Non-pigmented ciliary epithelial cell (primary cell): ENCODE data around the gene FBLN2.

Source experiments
- DNase-seq: peaks from one replicate; pipeline ENCODE4 v3.0.0-alpha.2; 2010; ENCODE audit warnings: low read depth

FBLN2 gene

DNA sequence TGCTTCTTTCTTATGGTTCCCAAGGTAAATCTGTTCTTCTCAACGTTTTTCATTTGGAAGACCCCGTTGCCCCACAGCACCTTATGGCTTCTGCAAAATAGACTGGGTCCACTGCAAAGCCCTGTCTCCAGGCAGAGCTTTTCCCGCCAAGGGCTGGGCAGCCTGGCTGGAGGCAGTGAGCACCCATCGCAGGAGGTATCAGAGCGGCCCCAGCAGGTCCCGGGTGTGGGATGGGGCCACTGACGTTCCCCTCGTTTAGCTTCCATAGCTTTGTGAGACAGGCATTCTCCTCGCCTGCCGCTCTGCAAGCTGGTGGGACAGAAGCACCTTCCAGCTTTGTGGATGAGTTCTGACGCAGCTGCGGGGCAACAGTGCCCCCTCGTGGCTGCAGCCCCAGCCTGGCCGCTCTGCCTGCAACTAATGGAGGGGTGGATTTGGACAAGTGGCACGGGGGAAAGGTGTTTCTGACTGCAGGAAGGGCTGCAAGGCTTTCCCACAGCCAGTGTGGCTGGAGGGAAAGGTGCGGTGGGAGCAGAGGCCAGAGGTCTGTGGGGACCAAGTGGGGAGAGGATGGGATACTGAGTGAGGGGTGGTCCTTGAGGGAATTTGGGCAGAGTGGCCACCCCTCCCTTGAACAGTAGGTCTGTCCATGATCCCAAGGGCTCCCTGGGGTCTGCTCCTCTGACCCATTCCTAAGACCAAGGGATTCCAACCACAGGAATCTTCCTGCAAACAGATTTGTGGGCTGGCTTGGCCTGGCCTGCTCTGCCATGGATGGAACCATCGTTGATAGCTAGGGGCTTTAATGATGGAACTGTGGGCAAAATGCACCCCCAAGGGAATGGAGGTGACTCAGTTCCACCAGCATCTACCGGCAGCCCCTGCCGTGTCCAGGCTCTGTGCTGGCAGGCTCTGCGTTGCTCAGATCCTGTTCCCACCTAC lies 99.4 kb downstream of the FBLN2 start:
- no peak for DNase-seq

DNA sequence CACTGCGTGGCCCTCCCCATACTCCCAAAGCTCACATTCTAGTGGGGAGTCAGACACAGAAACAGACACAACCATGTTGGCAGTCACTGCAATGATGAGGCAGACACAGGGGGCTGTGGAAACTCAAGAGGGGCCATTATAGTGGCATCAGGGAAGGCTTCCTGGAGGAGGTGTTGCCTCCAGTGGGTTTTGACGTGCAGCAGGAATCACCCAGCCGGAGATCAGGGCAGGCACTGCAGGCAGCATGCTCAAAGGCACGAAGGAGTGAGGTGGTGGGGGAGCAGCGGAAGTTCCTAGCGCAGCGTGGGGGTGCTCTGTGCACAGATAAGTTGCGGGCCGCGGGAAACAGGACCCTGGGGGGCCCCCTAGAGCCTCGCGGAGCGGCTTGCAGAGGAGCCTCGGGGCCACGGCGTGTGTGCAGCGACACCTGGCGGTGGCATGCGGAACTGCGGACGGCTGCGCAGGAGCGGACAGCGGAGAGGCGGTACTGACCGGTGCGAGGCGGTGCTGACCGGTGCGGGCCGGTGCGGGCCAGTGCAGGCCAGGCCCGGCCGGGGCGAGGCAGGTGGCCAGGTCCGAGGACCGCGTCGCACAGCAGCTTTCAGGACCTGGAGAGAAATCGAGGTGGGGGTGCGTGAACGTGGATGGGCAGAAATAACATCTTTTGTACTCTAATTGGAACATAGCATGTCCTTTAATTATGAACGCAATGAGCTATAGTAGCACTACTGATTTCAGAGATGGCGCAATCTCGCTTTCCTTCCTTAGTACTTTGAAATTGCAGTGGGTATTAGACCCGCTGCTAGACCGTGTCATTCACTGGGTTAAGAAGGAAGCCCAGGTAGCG lies 101.5 kb downstream of the FBLN2 start:
- peak; percentile 23 for DNase-seq

DNA sequence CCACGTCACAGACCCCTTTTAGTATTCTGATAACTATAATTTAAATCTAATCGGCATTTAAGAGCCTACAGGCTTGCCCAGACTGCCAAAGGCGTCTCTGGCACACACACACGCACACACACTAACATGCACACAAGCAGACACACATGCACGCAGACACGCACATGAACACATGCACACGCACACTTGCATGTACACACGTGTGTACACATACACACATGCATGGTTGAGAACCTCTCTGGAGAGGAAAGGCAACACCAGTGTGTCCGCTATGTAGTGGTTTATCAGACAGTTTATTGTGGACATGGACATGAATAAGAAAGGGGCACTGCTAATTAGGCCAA lies 102.1 kb downstream of the FBLN2 start:
- DNase-seq, result no peak

DNA sequence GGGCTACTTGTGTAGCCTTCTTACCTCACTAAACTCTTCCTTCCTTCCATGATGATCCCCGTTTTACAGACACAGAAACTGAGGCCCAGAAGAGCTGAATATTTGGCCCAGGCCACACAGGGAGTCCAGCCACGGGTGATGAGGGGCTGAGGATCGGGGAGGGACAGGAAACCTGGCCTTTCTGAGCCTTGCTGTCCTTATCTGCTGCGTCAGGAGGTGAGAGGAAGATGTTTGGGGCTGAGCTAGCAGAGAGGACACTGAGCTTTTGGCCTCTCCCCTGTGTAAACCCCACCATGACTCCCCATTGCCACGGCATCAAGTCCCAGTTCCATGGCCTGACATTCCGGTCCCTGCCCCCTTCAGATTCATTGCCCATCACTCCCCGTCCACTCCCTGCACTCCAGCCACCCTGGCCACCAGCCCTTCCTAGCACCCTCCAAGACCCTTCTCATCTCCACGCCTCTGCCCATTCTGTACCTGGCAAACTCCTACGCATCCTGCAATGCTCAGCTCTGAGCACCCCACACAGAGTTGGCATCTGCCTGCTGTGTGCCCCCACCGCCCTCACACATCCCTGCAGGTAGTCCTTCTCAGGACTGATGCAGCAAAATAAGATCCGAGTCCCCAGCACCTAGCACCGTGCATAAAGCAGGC lies 103.0 kb downstream of the FBLN2 start:
- DNase-seq, result no peak

DNA sequence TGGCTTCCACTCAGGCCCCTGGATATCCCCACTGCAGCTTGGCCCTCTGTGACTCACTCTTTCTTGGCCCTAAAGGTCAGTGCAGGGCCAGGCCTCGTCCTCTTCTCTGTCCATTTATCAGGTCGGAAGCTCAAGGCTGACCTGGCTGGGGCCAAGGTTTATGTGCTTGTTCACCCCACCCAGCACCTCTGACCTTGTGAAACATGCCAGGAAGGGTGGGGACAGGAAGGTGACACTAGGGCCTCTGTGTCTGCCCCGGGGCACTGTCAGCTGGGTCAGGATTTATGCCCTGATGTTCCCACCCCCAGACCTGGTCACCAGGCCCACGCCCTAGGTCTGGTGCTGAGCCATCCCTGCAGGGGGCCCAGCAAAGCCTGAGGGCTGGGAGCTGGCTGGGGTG lies 103.8 kb downstream of the FBLN2 start:
- no peak for DNase-seq

DNA sequence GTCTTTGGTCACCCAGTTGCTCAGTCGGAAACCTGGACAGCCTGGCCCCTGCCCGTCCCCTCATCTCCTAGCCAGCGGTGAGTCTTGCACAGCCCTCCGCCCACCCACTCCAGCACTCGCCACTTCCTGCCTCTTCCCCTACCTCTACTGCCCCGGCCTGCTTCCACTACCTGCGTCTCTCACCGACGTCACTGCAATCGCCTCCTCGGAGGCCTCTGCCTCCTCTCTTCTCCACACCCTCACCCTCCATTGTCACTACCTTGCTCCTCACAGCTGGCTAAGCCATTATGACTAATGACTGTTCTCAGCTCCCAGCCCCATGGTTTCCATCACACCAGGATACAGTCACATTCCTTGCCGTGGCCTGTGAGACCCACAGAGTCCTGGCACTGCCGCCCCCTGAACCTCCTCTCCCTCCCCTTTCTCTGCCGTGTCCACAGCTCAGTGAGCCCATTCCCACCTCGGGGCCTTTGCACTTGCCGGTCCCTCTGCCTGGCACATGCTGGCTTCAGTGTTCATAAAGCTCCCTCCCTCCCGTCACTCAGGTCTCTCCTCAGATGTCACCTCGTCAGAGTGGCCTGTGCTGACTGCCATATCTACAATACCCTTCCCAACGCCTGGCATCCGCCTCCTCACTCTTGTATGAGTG lies 104.8 kb downstream of the FBLN2 start:
- no peak for DNase-seq

DNA sequence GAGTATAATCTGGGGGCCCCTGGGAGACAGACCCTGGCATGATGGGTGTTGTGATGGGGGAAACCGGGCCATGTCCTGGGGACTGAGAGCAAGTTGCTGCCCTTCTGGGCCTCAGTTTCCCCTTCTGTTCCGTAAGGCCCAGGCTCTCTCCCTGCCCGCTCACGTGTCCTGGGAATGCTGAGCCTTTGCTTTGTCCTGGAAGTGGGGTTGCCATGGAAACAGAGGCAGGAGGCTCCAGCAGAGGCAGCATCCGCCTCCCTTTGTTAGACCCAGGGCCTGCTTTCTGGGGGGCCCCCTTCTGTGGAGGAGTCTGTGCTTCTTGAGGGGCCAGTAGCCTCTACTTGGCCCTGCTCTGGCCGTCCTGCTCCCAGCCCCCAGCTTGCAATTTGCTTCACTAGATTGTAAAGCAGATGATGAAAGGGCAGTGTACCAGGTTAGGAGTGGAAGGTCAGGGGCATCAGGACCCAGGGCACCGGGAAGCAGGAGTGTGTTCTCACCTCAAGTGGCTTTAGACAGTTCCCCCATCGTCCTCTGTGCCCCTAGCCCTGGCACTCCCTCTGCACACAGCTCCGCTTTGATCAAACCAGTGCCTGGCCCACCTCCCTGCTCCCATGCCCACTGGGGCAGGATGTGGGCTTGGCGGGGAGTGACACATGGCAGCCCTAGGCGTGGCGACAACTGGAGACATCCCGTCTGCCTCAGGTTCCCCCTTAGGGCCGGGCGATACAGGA lies 105.6 kb downstream of the FBLN2 start:
- no peak for DNase-seq

DNA sequence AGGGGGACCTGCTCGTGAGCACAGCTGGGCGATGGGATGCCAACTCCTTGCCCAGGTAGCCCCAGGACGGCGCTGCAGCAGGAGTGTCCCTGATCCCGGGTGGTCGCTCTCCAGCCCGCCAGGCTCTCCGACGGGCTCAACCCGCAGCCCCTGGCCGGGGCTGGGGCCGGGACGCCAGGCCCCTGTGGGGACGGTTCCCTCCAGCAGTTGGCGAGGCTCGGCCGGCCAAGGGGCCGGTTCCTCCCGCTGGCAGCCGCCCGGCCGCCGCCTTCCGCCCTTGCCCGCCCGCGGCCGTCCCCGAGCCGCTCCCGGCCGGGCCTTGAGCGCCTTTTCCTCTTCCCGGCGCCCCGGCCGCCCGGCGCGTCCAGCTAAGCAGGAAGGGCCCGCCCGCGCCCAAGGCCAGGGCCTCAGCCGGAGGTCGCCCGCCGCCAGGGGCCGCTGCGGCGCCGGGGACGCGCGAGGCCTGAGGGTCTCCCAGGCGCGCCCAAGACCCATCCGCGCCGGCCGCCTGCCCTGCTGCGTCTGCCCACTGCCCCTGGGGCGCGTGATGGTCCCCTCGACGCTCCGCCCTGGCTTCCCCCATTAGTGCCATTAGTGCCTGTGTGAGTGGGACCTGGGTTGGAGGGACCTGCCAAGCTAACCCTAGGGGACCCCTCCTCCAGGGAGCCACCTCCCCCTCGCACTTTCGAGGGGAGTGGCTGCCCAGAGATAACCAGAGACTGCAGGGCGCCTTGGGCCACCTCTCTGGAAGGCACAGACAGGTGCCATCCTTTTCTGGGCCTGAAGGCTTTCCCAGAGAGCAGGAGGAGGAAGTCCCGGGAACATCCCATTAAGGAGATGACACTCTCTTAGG lies 106.4 kb downstream of the FBLN2 start:
- DNase-seq, result no peak

DNA sequence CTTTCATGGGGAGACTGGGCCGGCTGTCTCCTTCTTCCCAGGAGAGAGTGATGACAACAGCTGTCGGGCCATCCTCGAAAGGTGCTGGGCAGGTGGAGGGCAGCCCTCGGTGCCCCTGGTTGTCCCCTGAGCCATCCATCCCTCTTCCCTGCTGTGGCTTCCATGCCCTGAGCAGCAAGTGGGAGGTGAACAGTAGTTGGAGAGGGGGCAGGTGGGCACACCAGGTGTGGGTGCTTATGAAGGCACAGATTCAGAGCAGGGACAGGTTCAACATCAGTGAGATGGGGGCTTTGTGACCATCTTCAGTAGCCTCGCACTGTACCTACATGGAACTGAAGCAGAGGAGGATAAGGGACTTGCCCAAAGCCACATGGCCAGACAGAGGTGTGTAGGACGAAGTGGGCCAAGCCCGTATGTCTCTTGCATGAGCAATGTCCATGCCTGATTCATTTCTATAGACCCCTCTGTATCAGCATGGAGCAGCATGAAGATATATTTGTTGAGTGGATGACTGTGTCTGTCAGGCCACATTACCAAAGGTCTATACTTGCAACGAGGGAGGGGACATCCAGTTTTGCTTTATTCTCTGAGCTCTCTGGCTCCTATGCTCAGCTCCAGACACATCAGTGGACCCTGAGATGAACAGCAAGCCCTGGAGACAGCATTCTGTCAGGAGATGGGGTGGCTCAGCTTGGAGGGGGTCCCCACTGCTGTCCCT lies 107.8 kb downstream of the FBLN2 start:
- DNase-seq, result no peak

DNA sequence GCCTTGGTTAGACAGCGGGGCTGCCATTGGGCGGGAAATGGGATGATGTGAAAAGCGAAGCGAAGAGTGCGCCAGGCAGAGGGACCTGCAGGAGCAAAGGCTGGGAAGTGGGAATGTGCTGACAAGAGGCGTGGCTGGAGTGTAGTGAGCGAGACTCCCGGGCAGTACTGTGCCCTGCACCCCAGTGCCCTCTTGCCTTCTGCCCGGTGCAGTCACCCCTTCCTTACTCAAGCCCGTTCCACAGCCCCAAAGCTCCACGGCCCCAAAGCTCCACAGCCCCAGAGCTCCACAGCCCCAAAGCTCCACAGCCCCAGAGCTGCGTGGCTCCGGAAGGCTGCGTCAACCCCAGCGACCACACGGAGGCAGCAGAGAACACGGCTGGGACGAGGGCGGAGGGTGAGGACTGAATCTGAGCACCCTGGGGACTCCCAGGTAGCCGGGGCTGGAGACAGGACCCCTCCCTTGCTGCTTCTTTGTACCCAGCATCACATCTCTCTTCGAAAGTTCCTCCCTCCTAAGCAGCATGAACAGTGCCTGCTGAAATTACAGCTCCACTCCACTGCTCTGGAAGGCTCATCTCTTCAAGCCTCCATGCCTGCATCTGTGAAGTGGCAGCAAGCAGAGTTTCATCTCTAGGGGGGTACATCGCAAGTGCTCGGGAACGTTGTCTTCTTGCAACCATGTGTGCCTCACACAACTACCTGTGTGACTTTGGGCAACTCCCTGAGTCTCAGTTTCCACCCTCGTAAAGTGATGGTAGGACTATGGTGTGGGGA lies 108.9 kb downstream of the FBLN2 start:
- no peak for DNase-seq

DNA sequence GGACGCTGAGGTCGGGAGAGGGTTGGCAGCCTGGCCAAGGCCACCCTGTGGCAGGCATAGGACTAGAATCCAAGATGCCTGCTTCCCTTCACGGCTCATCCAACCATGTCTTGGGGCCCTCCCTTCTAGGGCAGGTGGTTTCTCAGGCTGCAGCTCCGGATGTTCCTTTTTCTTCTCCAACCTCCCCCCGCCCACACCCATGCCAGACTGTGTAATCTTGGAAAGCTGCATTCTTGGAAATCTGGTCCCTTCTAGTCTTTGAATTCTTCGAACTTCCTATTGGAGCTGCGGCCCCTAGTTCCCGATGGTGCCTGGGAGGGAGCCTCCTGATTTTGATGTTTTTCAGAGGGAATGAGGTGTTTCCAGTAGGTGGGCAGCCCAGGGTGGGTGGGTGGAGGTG lies 109.8 kb downstream of the FBLN2 start:
- no peak for DNase-seq

DNA sequence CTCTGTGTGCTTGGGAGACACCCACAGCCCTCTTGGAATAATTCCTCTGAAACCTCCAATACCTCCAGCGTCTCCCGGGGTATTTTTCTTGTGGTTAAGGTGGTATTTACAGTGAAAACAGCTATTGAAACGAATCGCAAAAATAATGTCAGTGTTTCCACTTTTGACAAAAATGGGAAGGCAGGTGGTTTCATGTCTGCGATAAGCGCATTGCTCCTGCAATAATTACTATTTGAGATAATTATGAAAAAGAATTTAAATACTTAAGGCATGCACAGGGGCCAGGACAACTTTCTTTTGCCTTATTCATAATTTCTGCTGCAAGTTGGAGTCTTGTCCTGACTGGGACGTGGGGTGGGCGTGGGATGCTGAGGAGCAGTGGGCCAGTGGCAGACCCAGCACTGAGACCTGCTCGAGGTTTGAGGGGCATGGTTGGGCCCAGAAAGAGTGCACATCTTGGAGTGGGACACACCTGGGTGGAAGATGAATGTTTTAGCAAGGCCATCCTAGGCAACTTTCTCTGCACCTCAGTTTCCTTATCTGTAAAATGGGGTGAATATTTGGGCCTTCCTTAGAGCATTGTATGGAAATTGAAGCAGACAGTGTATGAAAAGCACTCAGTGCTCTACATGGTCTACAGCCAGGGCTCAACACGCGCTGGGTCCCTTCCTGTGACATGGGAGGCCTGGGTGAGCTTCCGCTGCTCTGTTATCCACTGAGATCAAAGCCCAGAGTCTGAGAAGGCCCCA lies 110.5 kb downstream of the FBLN2 start:
- DNase-seq, result no peak

DNA sequence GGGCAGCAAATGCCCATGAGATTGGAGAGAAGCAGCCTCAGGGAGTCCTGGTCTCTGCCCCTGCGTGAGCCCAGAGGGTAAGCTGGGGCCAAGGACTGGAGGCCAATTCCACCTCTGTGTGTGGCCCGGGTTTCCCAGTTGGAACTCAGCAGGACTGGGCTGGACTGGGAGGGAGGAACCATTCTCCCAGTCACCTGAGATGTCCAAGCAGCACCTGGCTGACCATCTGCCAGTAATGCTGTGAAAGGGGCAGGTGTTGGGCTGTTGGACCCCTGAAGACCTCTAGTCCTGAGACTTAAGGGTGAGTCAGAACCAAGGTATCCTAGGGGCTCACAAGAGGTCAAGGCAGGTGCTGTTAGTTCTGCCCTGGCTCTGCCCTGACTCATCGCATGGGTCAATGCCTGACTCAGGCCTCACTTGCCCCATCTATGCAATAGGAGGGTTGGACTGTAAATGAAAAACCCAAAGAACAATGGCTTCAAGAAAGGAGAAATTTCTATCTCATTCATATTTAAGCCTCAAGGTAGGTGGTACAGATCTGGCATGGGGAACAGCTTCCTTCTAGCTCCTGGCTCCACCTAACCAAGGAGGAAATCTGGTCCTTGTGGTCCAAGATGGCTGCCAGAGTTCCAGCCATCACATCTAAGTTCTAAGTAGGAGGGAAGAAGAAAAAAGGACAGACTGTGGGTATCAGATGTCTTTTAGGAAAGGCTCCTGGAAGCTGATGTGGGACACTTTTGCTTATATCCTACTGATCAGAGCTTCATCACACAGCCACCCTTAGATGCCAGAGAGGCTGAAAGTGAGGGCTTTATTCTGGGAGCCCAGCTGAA lies 111.3 kb downstream of the FBLN2 start:
- DNase-seq, result no peak

DNA sequence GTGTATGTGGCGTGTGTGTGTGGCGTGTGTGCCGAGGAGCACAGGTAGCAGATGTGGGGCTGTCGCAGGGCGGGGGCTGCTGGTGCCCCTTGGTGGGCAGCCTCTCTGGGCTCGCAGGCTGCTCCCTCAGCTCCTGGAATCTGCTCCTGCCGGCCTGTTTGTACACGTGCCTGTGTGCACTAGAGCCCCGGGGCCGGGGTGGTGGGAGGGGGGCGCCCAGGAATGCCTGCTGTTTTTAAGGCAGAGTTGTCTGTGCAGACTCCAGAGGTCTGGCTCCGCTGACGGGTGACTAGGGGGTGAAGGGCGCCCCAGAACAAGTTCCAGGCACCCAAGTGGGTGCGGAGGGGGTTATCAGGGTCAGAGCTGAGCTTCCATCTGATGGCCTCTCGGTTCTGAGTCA lies 112.2 kb downstream of the FBLN2 start:
- no peak for DNase-seq

DNA sequence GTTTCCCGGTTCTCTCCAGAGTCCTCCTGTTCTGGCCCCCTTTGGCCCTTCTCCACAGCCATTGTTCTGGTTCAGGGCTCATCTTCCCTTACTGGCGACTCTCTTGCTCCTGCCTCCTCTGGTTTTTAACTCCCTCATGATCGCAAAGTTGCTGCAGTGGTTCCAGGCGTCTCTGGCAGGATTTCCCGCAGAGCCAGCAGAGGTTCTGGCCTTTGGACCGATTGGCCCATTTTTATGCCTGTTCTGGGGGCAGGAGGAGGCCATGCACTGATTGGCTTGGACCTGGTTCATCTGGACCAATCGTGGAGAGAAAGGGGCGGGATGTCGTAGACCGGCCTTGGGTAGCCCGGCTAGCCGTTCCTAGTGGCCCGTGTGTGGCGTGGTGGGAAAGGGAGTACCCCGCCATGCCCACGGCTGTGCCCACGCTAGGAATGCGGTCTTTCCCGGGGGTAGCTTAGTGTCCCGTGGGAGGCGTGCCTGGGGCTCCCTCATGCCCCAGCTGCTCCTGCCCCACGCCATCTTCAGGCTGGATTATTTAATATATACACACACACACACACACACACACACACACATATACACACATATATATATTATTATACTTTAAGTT lies 113.4 kb downstream of the FBLN2 start:
- no peak for DNase-seq

DNA sequence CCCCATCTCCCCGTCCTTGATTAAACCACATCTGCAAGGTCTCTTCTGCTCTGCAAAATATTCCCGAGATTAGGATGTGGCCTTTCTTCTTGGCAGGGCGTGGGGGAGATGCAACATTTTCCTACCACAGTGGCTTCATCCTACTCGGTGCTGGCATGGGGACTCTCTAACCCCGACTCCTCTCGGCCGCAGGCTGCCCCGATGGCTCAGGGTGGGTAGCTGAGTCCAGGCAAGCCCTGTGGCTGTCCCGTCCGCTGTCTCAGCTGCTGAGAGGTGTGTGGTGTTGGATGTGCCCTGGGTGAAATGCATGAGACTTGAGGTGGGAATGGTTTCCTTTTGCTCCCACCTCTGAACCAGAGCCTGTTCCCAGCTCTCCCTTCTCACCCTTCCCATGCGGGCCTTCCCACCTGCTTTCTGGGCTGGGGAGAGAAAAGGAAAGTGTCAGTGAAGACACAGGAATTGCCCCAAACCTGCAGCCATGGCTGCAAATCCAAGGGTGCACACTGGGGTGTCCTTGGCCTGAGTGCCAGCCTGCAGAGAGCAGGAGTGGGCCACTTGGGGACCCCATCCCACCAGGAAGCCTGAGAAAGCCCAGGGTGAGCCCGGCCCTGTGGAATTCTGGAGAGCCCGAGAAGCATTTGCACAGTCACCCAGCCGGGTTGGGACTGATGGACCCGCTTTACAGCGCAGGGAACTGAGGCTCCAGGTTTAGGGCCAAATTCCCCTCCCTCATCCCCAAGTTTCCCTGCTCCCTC lies 115.0 kb downstream of the FBLN2 start:
- no peak for DNase-seq
